GM12878 (cell line): Measurements from ENCODE around the gene ANKRD40CL.

Source experiments
- CREM ChIP-seq: IDR thresholded peaks from 2 replicates; pipeline ENCODE4 v1.6.1; 2014; ENCODE audit warnings: antibody characterized with exemption, low read depth
- EP300 ChIP-seq, 2 experiments: fragments of 150-350 bp in 1 of 2; IDR thresholded peaks; 2 replicates each; pipeline ENCODE4 v1.6.1; 2011 to 2012; ENCODE audit warnings: low read depth in 2 of 2, low read length in 2 of 2, borderline replicate concordance in 1 of 2, improper control_type of control experiment in 1 of 2, inconsistent platforms in 1 of 2; ENCODE audit not compliant: control insufficient read depth in 1 of 2
- EZH2 ChIP-seq: IDR thresholded peaks from 2 replicates; pipeline ENCODE4 v1.6.1; 2012; ENCODE audit warnings: low read depth, mild to moderate bottlenecking, control low read depth, inconsistent platforms, low read length, borderline replicate concordance; ENCODE audit not compliant: control insufficient read depth
- HDAC2 ChIP-seq: fragments of 200-600 bp; sonication (generic); IDR thresholded peaks from 2 replicates; pipeline ENCODE4 v1.6.1; 2017
- MLLT1 ChIP-seq: fragments of 450-650 bp; IDR thresholded peaks from 2 replicates; pipeline ENCODE4 v1.6.1; 2016; ENCODE audit warnings: mild to moderate bottlenecking
- NFIC ChIP-seq: IDR thresholded peaks from 2 replicates; pipeline ENCODE4 v1.6.1; 2012; ENCODE audit warnings: low read depth, mild to moderate bottlenecking, inconsistent platforms, low read length, moderate library complexity
- PBX3 ChIP-seq: IDR thresholded peaks from 2 replicates; pipeline ENCODE4 v1.6.1; 2011; ENCODE audit warnings: mild to moderate bottlenecking, low read depth, low read length, moderate library complexity; ENCODE audit not compliant: insufficient replicate concordance
- SIN3A ChIP-seq: IDR thresholded peaks from 2 replicates; pipeline ENCODE4 v1.6.1; 2012; ENCODE audit warnings: low read depth, low read length, improper control_type of control experiment
- USF1 ChIP-seq: IDR thresholded peaks from 2 replicates; pipeline ENCODE4 v1.6.1; 2011; ENCODE audit warnings: borderline replicate concordance, low read depth, mild to moderate bottlenecking, moderate library complexity, mixed read lengths, low read length; ENCODE audit not compliant: insufficient read depth; ENCODE audit errors: extremely low read length
- TF ChIP-seq, protein P1 (sequence below), 3 experiments: IDR thresholded peaks in 2 of 3; conservative IDR thresholded peaks in 1 of 3; 2 replicates each; pipeline ENCODE4 v1.5.1; 2011; ENCODE audit warnings: low read depth in 3 of 3, low read length in 3 of 3, mild to moderate bottlenecking in 3 of 3, control low read depth in 2 of 3, moderate library complexity in 2 of 3, inconsistent platforms in 1 of 3, mixed read lengths in 1 of 3; ENCODE audit not compliant: control insufficient read depth in 2 of 3, insufficient read depth in 1 of 3; ENCODE audit errors: extremely low read depth in 1 of 3
- TF ChIP-seq, protein P2 (sequence below): IDR thresholded peaks from 2 replicates; pipeline ENCODE4 v1.6.1; 2012; ENCODE audit warnings: low read depth, low read length, improper control_type of control experiment
- TF ChIP-seq, protein P3 (sequence below): IDR thresholded peaks from 2 replicates; pipeline ENCODE4 v1.6.1; 2011; ENCODE audit warnings: low read depth, low read length, improper control_type of control experiment, borderline replicate concordance
- TF ChIP-seq, protein P4 (sequence below): fragments of 450-650 bp; IDR thresholded peaks from 2 replicates; pipeline ENCODE4 v1.6.1; 2018; ENCODE audit warnings: borderline replicate concordance, mild to moderate bottlenecking; ENCODE audit not compliant: partially characterized antibody

GRCh38 chr17:50783193-50783660 lies 15.9 kb upstream of the ANKRD40CL start:
- TF ChIP-seq HDAC2 (no peak), NFIC (no peak), USF1 (no peak), SIN3A (no peak), PBX3 (no peak), MLLT1 (no peak), EZH2 (no peak), CREM (no peak), EP300 (IDR thresholded peaks at IDR 0.05; ENCODE audit: borderline replicate concordance in 1 of 2, control insufficient read depth in 1 of 2, low read depth in 2 of 2, low read length in 2 of 2) (no peak)
- TF ChIP-seq, protein P1, sequence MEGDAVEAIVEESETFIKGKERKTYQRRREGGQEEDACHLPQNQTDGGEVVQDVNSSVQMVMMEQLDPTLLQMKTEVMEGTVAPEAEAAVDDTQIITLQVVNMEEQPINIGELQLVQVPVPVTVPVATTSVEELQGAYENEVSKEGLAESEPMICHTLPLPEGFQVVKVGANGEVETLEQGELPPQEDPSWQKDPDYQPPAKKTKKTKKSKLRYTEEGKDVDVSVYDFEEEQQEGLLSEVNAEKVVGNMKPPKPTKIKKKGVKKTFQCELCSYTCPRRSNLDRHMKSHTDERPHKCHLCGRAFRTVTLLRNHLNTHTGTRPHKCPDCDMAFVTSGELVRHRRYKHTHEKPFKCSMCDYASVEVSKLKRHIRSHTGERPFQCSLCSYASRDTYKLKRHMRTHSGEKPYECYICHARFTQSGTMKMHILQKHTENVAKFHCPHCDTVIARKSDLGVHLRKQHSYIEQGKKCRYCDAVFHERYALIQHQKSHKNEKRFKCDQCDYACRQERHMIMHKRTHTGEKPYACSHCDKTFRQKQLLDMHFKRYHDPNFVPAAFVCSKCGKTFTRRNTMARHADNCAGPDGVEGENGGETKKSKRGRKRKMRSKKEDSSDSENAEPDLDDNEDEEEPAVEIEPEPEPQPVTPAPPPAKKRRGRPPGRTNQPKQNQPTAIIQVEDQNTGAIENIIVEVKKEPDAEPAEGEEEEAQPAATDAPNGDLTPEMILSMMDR (IDR thresholded peaks at IDR 0.05 in 2 of 3, conservative IDR thresholded peaks at IDR 0.05 in 1 of 3; ENCODE audit: control insufficient read depth in 2 of 3, extremely low read depth in 1 of 3, insufficient read depth in 1 of 3, low read depth in 3 of 3, low read length in 3 of 3), result peak; percentile 99 to 100 (median 99); a peak in 5 of 6 replicates
- TF ChIP-seq, protein P2, sequence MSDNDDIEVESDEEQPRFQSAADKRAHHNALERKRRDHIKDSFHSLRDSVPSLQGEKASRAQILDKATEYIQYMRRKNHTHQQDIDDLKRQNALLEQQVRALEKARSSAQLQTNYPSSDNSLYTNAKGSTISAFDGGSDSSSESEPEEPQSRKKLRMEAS, result 0 out of 2 replicates have a peak, but pooled peaks have one; percentile 25
- TF ChIP-seq, protein P3, sequence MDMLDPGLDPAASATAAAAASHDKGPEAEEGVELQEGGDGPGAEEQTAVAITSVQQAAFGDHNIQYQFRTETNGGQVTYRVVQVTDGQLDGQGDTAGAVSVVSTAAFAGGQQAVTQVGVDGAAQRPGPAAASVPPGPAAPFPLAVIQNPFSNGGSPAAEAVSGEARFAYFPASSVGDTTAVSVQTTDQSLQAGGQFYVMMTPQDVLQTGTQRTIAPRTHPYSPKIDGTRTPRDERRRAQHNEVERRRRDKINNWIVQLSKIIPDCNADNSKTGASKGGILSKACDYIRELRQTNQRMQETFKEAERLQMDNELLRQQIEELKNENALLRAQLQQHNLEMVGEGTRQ, result no peak
- TF ChIP-seq, protein P4, sequence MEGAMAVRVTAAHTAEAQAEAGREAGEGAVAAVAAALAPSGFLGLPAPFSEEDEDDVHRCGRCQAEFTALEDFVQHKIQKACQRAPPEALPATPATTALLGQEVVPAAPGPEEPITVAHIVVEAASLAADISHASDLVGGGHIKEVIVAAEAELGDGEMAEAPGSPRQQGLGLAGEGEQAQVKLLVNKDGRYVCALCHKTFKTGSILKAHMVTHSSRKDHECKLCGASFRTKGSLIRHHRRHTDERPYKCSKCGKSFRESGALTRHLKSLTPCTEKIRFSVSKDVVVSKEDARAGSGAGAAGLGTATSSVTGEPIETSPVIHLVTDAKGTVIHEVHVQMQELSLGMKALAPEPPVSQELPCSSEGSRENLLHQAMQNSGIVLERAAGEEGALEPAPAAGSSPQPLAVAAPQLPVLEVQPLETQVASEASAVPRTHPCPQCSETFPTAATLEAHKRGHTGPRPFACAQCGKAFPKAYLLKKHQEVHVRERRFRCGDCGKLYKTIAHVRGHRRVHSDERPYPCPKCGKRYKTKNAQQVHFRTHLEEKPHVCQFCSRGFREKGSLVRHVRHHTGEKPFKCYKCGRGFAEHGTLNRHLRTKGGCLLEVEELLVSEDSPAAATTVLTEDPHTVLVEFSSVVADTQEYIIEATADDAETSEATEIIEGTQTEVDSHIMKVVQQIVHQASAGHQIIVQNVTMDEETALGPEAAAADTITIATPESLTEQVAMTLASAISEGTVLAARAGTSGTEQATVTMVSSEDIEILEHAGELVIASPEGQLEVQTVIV, result no peak
